ENCODE measurements around the gene TBC1D22A. TPM values are rescaled to one million over a fixed set of nuclear protein-coding genes. Genes with fewer than 3 reads are reported as not detected.
A peak's percentile ranks its signal among the peaks of the same experiment; 100 is the strongest.

Gene TBC1D22A
- total RNA-seq, 3 donors from 2014 or later: 19.0 to 23.6 (median 23.6) TPM

DNA sequence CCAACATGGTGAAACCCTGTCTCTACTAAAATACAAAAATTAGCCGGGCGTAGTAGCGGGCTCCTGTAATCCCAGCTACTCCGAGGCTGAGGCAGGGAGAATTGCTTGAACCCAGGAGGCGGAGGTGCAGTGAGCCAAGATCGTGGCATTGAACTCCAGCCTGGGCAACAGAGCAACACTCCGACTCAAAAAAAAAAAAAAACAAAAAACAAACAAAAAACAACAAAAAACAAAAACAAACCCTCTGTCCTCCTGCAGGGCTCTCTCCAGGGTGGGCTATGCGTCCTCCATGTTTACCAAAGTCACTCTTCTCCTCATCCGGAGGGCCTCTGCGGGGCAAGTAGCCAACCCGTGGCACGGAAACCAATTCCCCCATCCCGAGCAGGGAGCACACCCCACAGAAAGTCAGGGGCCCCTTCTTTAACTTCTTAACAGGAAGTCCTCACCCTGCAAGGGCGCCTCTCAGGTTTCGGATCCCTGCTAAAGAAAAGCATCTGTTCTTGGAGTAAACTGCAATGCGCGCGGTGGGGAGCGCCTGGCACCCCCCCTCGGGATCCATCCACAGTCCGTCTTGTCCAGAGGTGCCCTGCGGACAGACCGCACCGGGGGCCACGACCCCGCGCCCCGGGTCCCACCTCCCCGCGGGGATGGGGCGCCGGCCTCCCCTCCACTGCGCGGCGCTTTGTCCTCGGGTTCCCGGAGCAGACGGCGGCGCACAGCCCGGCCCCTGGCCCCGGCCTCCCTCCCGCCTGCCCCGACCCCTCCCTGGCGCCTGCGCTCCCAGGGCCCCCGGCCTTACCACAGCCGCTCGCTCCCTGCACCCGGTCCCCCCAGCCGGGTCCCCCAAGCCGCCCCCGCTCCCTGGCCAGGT is 25.1 kb upstream of the TBC1D22A start:
- peaks cover 6 to 9% of the 10 kb centered on the region in 2 donors for H3K4me1 ChIP-seq
- intact Hi-C loops (cut with DNase I; ENCODE audit: low total_unique reads): no loop called here
- DNase-seq (ENCODE audit: low spot score in 2 of 2): peak in 1 of 2 donors; percentile 22
- no peaks in the 10 kb centered on the region for H3K9me3 ChIP-seq
- H3K36me3 ChIP-seq: no peaks in the 10 kb centered on the region
- H3K27me3 ChIP-seq: no peaks in the 10 kb centered on the region
- peak overlapping the region; percentile 78 to 89 for H3K27ac ChIP-seq
- peak overlapping the region; percentile 80 to 83 (median 82) for H3K4me3 ChIP-seq
- TF ChIP-seq, protein P1, sequence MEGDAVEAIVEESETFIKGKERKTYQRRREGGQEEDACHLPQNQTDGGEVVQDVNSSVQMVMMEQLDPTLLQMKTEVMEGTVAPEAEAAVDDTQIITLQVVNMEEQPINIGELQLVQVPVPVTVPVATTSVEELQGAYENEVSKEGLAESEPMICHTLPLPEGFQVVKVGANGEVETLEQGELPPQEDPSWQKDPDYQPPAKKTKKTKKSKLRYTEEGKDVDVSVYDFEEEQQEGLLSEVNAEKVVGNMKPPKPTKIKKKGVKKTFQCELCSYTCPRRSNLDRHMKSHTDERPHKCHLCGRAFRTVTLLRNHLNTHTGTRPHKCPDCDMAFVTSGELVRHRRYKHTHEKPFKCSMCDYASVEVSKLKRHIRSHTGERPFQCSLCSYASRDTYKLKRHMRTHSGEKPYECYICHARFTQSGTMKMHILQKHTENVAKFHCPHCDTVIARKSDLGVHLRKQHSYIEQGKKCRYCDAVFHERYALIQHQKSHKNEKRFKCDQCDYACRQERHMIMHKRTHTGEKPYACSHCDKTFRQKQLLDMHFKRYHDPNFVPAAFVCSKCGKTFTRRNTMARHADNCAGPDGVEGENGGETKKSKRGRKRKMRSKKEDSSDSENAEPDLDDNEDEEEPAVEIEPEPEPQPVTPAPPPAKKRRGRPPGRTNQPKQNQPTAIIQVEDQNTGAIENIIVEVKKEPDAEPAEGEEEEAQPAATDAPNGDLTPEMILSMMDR (IDR thresholded peaks at IDR 0.05): no peak
- TF ChIP-seq POLR2AphosphoS5 (IDR thresholded peaks at IDR 0.05) (no peak), POLR2A (IDR thresholded peaks at IDR 0.05) (no peak)

DNA sequence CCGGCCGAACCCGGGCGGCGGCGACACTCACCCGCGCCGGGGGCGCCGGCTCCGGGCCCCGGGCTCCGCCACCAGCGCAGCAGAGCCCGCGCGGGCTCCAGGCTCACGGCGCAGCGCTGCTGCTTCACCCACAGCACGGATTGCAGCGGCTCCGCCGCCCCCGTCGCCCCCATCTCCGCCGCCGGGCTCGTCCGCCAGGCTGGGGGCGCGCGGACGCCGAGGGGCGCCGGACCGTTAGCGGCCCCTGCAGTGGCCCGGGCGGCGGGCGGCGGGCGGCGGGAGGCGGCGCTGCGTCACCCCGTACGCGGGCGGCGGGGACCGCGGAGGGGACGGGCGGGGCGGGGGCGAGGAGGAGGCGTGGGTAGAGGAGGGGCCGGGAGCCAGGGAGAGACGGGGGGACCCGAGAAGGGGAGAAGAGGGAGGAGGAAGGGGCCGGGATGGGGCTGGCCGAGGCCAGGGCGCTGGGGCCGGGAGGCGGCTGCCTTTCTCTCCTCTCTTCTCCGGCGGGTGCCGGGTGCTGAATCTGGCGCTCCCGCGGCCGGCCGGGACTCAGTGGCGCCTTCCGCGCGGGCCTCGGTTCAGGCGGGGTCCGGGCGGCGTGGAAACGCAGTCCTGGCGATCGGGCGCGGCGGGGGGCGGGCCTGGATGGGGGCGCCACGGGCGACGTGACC is 24.3 kb upstream of the TBC1D22A start, which contains the start of gene CERK:
CERK (minus strand) TSS at position 277 of the 671 bp plus-strand sequence; CDS start at position 173, 104 bp downstream.
- Histone ChIP-seq H3K36me3 (no peaks in the 10 kb centered on the region), H3K27me3 (no peaks in the 10 kb centered on the region), H3K4me1 (peaks cover 6 to 9% of the 10 kb centered on the region in 2 donors), H3K27ac (peak within 1 kb of the TSS; percentile 78 to 89), H3K9me3 (no peaks in the 10 kb centered on the region), H3K4me3 (peak within 1 kb of the TSS; percentile 80 to 83 (median 82))
- TF ChIP-seq POLR2AphosphoS5 (IDR thresholded peaks at IDR 0.05): no peak
- TF ChIP-seq, protein P1 (IDR thresholded peaks at IDR 0.05): no peak
- TF ChIP-seq POLR2A (IDR thresholded peaks at IDR 0.05): no peak
- peak in 1 of 2 donors; percentile 33 for DNase-seq (ENCODE audit: low spot score in 2 of 2)
- intact Hi-C loops (cut with DNase I; ENCODE audit: low total_unique reads): no loop called here

DNA sequence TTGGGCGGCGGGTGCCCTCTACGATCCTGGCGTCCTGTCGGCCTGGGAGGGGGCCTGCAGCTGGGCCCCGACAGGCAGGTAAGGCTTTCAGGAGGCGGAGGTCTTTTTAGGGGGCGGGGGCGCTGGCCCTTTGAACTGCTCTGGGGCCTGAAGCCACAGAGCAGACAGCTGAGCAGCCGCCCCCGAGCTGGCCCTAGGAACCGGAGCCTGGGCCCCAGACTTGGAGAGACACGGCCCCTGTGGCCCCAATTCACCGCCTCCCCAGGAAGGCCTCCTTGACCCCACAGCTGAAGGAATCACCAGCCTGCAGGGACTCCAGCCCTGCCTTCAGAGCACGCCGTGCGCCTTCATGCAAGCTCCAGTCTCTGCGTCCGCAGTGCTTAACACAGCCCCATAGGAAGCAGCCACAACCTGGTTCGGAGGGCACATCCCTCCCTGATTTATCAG is 23.8 kb upstream of the TBC1D22A start:
- no peak for DNase-seq (ENCODE audit: low spot score in 2 of 2)
- intact Hi-C loops (cut with DNase I; ENCODE audit: low total_unique reads): no loop called here

DNA sequence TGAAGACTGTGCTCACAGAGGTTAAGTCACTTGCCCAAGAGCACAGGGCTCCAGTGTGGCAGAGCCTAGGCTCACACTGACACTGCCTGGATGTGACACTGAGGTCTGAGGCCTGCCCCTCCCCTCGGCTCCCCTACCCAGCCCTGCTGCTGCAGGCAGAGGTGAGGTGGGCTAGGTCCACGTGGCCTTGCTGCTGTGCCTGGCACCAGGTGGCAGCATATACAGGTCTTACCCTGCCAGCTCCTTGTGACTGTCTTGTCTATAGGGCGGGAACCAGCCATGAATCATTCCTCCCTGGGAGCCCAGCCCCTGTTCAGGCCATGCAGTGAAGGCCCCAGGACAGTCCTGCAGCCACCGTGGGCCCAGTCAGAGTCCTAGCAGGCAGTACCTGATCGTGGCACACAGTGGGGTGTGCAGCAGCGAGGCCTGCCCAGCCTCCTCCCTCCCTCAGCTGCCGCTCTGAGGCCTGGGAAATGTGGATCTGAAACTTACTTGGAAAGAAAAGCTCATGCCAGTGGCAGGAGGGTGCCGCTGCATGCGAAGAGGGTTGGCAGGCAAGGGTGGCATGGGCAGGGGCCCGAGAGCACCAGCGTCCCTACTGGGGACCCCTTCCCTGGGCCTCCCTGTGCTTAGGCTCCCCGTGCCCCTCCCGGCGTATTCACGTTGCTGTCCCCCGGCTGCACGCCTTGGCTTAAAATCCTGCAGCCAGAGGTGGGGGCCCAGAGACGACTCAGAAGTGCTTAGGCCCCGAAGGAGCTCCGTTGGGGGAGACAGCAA is 23.2 kb upstream of the TBC1D22A start:
- intact Hi-C loops (cut with DNase I; ENCODE audit: low total_unique reads): no loop called here
- TF ChIP-seq POLR2AphosphoS5 (IDR thresholded peaks at IDR 0.05) (peak in 1 of 3 donors; percentile 26), POLR2A (IDR thresholded peaks at IDR 0.05) (no peak)
- TF ChIP-seq, protein P1 (IDR thresholded peaks at IDR 0.05): no peak

More for the DNA sequence above, 23.8 kb upstream of the TBC1D22A start:
- Histone ChIP-seq H3K27ac (peak overlapping the region; percentile 60 to 89), H3K36me3 (no peaks in the 10 kb centered on the region), H3K9me3 (no peaks in the 10 kb centered on the region), H3K4me1 (peaks cover 6 to 9% of the 10 kb centered on the region in 2 donors), H3K4me3 (peak overlapping the region; percentile 80 to 83 (median 82)), H3K27me3 (no peaks in the 10 kb centered on the region)
- TF ChIP-seq POLR2A (IDR thresholded peaks at IDR 0.05): no peak
- TF ChIP-seq POLR2AphosphoS5 (IDR thresholded peaks at IDR 0.05): no peak
- TF ChIP-seq, protein P1 (IDR thresholded peaks at IDR 0.05): no peak

More for the DNA sequence above, 23.2 kb upstream of the TBC1D22A start:
- Histone ChIP-seq H3K27me3 (no peaks in the 10 kb centered on the region), H3K4me3 (peak overlapping the region; percentile 80 to 83 (median 82)), H3K4me1 (peaks cover 6 to 9% of the 10 kb centered on the region in 2 donors), H3K9me3 (no peaks in the 10 kb centered on the region), H3K36me3 (no peaks in the 10 kb centered on the region), H3K27ac (peak overlapping the region in 1 of 2 donors; percentile 89)
- no peak for DNase-seq (ENCODE audit: low spot score in 2 of 2)
